ENCODE results near the gene S100A14. TPM values are rescaled to one million over a fixed set of nuclear protein-coding genes. Genes with fewer than 3 reads are reported as not detected.
"Not testable (repeated sequence)": the region's sequence is repeated elsewhere in the genome, so short reads cannot be mapped to it uniquely, and the experiment has no call there.

Gene S100A14
- total RNA-seq, 1 donor from 2014 or later: 43.8 TPM

- DNase-seq (ENCODE audit: low read depth): no peak
- no peak for TF ChIP-seq CTCF (conservative IDR thresholded peaks at IDR 0.05; ENCODE audit: low read depth, low read length)
- H3K4me3 ChIP-seq (ENCODE audit: low read depth, low read length): no peak overlapping the region
Observed at GRCh38 chr1:153648000-153648643, 32.0 kb upstream of the S100A14 start.

GRCh38 chr1:153647346-153647714 is 31.2 kb upstream of the S100A14 start:
- no peak overlapping the region for H3K4me3 ChIP-seq (ENCODE audit: low read depth, low read length)

GRCh38 chr1:153646672-153647345 is 30.7 kb upstream of the S100A14 start:
- TF ChIP-seq CTCF (conservative IDR thresholded peaks at IDR 0.05; ENCODE audit: low read depth, low read length): no peak
- DNase-seq (ENCODE audit: low read depth): no peak
- no peak overlapping the region for H3K4me3 ChIP-seq (ENCODE audit: low read depth, low read length)

More at GRCh38 chr1:153647346-153647714, 31.2 kb upstream of the S100A14 start:
- no peak for DNase-seq (ENCODE audit: low read depth)
- TF ChIP-seq CTCF (conservative IDR thresholded peaks at IDR 0.05; ENCODE audit: low read depth, low read length): no peak

- no peak for DNase-seq (ENCODE audit: low read depth)
- no peak overlapping the region for H3K4me3 ChIP-seq (ENCODE audit: low read depth, low read length)
- no peak for TF ChIP-seq CTCF (conservative IDR thresholded peaks at IDR 0.05; ENCODE audit: low read depth, low read length)
Observed at GRCh38 chr1:153643816-153644215, 27.7 kb upstream of the S100A14 start.

- TF ChIP-seq CTCF (conservative IDR thresholded peaks at IDR 0.05; ENCODE audit: low read depth, low read length): no peak
- no peak overlapping the region for H3K4me3 ChIP-seq (ENCODE audit: low read depth, low read length)
- no peak for DNase-seq (ENCODE audit: low read depth)
Observed at GRCh38 chr1:153643100-153643499, 27.0 kb upstream of the S100A14 start.

- no peak for TF ChIP-seq CTCF (conservative IDR thresholded peaks at IDR 0.05; ENCODE audit: low read depth, low read length)
- no peak overlapping the region for H3K4me3 ChIP-seq (ENCODE audit: low read depth, low read length)
- DNase-seq (ENCODE audit: low read depth): no peak
Observed at GRCh38 chr1:153642161-153642560, 26.0 kb upstream of the S100A14 start.

- no peak overlapping the region for H3K4me3 ChIP-seq (ENCODE audit: low read depth, low read length)
- DNase-seq (ENCODE audit: low read depth): no peak
- TF ChIP-seq CTCF (conservative IDR thresholded peaks at IDR 0.05; ENCODE audit: low read depth, low read length): no peak
Observed at GRCh38 chr1:153640861-153641260, 24.7 kb upstream of the S100A14 start.

- H3K4me3 ChIP-seq (ENCODE audit: low read depth, low read length); DNase-seq (ENCODE audit: low read depth): not testable (repeated sequence)
Observed at GRCh38 chr1:153640213-153640612, 24.1 kb upstream of the S100A14 start.

All from epithelial cell of proximal tubule (primary cell).